ENCODE results near the gene PM20D2.
A peak's percentile ranks its signal among the peaks of the same experiment; 100 is the strongest.

Gene PM20D2, protein sequence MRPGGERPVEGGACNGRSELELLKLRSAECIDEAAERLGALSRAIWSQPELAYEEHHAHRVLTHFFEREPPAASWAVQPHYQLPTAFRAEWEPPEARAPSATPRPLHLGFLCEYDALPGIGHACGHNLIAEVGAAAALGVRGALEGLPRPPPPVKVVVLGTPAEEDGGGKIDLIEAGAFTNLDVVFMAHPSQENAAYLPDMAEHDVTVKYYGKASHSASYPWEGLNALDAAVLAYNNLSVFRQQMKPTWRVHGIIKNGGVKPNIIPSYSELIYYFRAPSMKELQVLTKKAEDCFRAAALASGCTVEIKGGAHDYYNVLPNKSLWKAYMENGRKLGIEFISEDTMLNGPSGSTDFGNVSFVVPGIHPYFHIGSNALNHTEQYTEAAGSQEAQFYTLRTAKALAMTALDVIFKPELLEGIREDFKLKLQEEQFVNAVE

DNA sequence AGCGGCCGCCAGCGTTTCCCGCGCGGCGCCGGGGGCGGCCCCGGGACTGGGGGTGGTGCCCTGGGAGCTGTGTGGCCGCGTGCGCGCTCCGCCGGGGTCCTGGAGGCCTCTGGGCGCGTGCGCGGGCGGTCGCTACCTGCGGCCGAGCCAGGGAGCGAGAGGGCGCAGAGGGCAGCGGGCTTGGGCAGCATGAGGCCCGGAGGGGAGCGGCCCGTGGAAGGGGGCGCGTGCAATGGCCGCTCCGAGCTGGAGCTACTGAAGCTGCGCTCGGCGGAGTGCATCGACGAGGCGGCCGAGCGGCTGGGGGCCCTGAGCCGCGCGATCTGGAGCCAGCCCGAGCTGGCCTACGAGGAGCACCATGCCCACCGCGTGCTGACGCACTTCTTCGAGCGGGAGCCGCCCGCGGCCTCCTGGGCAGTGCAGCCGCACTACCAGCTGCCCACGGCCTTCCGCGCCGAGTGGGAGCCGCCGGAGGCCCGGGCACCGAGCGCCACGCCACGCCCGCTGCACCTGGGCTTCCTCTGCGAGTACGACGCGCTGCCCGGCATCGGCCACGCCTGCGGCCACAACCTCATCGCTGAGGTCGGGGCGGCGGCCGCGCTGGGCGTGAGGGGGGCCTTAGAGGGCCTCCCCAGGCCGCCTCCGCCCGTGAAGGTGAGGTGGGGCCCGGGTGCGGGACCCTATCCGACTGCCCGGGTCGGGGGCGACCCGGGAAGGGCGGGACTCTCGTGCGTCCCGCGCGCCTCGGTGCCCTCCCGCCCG, at the start of gene PM20D2:
Gene PM20D2 (plus strand): TSS at position 100 of the 762 bp plus-strand sequence. CDS start 90 bp downstream, at position 190.
- DNase-seq (ENCODE audit: extremely low read depth, low read depth): peak; percentile 11
- peak within 1 kb of the TSS; percentile 80 for H3K4me3 ChIP-seq (replicated peaks; ENCODE audit: low read depth, low read length)
- TF ChIP-seq, protein P1, sequence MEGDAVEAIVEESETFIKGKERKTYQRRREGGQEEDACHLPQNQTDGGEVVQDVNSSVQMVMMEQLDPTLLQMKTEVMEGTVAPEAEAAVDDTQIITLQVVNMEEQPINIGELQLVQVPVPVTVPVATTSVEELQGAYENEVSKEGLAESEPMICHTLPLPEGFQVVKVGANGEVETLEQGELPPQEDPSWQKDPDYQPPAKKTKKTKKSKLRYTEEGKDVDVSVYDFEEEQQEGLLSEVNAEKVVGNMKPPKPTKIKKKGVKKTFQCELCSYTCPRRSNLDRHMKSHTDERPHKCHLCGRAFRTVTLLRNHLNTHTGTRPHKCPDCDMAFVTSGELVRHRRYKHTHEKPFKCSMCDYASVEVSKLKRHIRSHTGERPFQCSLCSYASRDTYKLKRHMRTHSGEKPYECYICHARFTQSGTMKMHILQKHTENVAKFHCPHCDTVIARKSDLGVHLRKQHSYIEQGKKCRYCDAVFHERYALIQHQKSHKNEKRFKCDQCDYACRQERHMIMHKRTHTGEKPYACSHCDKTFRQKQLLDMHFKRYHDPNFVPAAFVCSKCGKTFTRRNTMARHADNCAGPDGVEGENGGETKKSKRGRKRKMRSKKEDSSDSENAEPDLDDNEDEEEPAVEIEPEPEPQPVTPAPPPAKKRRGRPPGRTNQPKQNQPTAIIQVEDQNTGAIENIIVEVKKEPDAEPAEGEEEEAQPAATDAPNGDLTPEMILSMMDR (IDR thresholded peaks at IDR 0.05; ENCODE audit: low read depth, low read length, missing control alignments): no peak

DNA sequence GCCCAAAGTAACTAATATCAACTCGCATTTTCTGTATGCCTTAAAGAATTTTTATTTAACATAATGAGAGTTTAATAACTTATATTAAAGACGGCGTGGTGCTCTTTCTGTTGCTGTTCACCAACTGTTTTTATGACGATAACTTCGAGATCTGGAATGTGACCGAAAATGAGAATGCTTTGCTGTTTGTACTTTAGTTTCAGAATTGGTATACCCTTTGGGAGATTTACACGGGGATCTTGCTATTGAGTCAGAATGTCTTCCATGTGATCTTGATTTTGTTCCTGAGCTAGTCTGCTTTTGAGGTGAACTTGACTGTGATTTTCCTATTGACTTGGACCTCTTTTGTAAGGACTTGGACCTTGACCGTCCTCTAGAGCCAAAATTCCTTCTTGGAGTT, 47.4 kb upstream of the PM20D2 start:
- DNase-seq (ENCODE audit: extremely low read depth, low read depth): no peak
- H3K4me3 ChIP-seq (replicated peaks; ENCODE audit: low read depth, low read length): no peak overlapping the region
- TF ChIP-seq, protein P1 (IDR thresholded peaks at IDR 0.05; ENCODE audit: low read depth, low read length, missing control alignments): no peak

DNA sequence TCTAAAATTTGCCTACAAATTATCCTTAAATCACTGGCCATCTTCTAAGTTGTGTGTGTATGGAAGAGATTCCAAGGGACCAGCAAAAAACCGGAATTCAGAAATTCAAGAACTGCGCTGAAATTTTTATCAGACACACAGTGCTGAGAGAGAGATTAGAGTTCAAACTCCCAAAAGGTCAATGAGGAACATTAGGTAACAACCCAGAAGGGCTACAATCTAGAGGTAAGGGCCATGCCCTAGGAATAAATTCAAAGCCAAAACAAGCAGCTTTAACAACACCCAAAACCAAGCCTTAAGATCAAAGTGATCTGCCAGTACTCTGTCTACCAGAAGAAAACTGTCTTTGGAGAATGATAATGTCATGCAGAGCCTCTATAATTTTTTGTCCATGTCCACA, 45.7 kb upstream of the PM20D2 start:
- no peak overlapping the region for H3K4me3 ChIP-seq (replicated peaks; ENCODE audit: low read depth, low read length)
- TF ChIP-seq, protein P1 (IDR thresholded peaks at IDR 0.05; ENCODE audit: low read depth, low read length, missing control alignments): no peak
- DNase-seq (ENCODE audit: extremely low read depth, low read depth): no peak

DNA sequence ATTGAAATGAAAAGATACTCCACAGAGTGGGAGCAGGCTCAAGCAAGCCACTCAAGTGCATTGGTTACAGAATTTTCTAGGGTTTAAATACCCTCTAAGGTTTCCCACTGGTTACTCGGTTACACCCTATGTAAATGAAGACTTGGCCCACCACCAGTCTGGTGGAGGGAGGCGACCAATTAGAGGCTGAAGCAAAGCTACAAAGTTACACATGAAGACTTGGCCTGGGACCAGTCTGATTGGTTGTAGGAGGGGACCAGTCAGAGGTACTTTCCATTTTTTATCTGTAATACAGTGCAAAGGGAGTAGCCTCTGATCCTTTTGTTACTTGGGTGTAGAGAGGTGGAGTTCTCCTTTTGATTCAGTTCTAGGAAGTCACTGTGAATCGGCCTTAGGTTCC, 35.6 kb upstream of the PM20D2 start:
- TF ChIP-seq, protein P1 (IDR thresholded peaks at IDR 0.05; ENCODE audit: low read depth, low read length, missing control alignments): no peak
- H3K4me3 ChIP-seq (replicated peaks; ENCODE audit: low read depth, low read length): no peak overlapping the region
- DNase-seq (ENCODE audit: extremely low read depth, low read depth): no peak

DNA sequence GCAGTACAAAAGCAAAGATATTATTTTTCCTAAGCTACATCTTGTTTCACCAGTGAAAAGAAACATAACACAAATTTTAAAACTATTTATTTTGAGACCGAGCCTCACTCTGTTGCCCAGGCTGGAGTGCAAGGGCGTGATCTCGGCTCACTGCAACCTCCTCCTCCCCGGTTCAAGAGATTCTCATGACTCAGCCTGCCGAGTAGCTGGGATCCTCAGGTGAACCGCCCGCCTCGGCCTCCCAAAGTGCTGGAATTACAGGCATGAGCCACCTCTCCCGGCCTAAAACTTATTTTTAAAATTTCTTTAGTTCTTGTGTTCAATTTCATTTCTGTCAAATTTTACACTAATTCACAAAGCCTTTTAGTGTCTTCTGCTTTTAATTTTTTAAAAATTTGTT, 33.9 kb upstream of the PM20D2 start:
- DNase-seq (ENCODE audit: extremely low read depth, low read depth): no peak
- TF ChIP-seq, protein P1 (IDR thresholded peaks at IDR 0.05; ENCODE audit: low read depth, low read length, missing control alignments): no peak
- no peak overlapping the region for H3K4me3 ChIP-seq (replicated peaks; ENCODE audit: low read depth, low read length)

DNA sequence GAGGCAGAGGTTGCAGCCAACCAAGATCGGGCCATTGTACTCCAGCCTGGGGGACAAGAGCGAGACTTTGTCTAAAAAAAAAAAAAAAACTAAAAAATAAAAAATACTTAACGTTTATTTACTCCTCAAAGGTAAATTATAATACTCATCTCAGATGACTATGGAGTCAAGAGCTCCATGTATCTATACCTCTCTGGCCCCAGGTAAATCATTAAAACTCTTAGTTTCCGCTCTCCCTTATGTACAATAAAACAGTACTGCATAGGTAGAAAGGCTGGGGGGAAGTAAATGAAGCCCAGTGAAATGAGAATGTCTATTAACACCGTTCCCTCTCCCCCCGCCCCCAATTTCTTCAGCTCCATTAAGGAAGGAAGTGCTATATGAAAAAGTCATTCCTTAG, 29.2 kb upstream of the PM20D2 start:
- no peak overlapping the region for H3K4me3 ChIP-seq (replicated peaks; ENCODE audit: low read depth, low read length)
- TF ChIP-seq, protein P1 (IDR thresholded peaks at IDR 0.05; ENCODE audit: low read depth, low read length, missing control alignments): no peak
- no peak for DNase-seq (ENCODE audit: extremely low read depth, low read depth)

All from HFF-Myc (cell line).